Psoas muscle (tissue), 8 donors: ENCODE results near the gene SOCS3. TPM values are rescaled to one million over a fixed set of nuclear protein-coding genes. Genes with fewer than 3 reads are reported as not detected.
A peak's percentile ranks its signal among the peaks of the same experiment; 100 is the strongest.

Experiments
- ATAC-seq, 4 donors: fragments of 200-7000 bp; cut with Tn5 transposase; one replicate each; pipeline ENCODE4 v1.9.1; 2020; ENCODE audit warnings: moderate library complexity in 3 of 4, mild to moderate bottlenecking in 2 of 4
- DNase-seq, 2 donors: peaks; one replicate each; pipeline ENCODE4 v3.0.0-alpha.2; 2020
- H3K27ac ChIP-seq: fragments of 200-600 bp; one replicate; pipeline ENCODE4 v1.8.0; 2022
- H3K27me3 ChIP-seq, 3 donors: fragments of 200-600 bp in 1 of 3; one replicate each; pipeline versions ENCODE4 v1.6.1 to v1.8.0; 2013 to 2022; ENCODE audit warnings: low read length in 2 of 3, mild to moderate bottlenecking in 2 of 3, moderate library complexity in 1 of 3; ENCODE audit not compliant: insufficient read depth in 3 of 3
- H3K36me3 ChIP-seq, 2 donors: fragments of 200-600 bp in 1 of 2; one replicate each; pipeline versions ENCODE4 v1.6.1 to v1.8.0; 2013 to 2022; ENCODE audit warnings: low read depth in 1 of 2, mild to moderate bottlenecking in 1 of 2, moderate library complexity in 1 of 2; ENCODE audit not compliant: insufficient read depth in 1 of 2
- H3K4me1 ChIP-seq: fragments of 200-600 bp; one replicate; pipeline ENCODE4 v1.8.0; 2022
- H3K4me3 ChIP-seq: fragments of 200-600 bp; one replicate; pipeline ENCODE4 v1.8.0; 2022; ENCODE audit warnings: mild to moderate bottlenecking
- H3K9me3 ChIP-seq: fragments of 200-600 bp; one replicate; pipeline ENCODE4 v1.8.0; 2022
- CTCF ChIP-seq: fragments of 200-600 bp; IDR thresholded peaks from one replicate; pipeline ENCODE4 v1.8.0; 2022; ENCODE audit warnings: antibody characterized with exemption
- WGBS, 3 donors: extraction: QIAGEN DNeasy Blood & Tissue Kit; methylation state at CpG; one replicate each; pipeline versions ENCODE4 v1.1.6 to v1.1.7; 2013; 5-methylcytosine and 5-hydroxymethylcytosine counted together
- intact Hi-C, 2 donors: fragments of 100-400 bp; cut with DNase I; formaldehyde crosslinking; loops; one replicate each; pipeline versions ENCODE4 v1.11.0 to v1.14.2; 2022
- polyA plus RNA-seq, 3 donors: library from polyadenylated mRNA; stranded (reverse); fragments of 200-250 nt; gene quantifications; one replicate each; pipeline ENCODE4 v1.2.3, GENCODE V29; 2013
- total RNA-seq, 4 donors: library from RNA; stranded (reverse); fragmentation: NEBNext Ultra II Directional in 2 of 4; extraction: Animal tissue kit (Norgen Biotek cat#: 25700) in 2 of 4; gene quantifications; one replicate each; pipeline versions ENCODE4 v1.2.1 to v1.2.4, GENCODE V29; 2021 to 2023
- donor health status: healthy with polysubstance abuse.
- donor health status: DM: no; HTN: no; CAD: no; lungs with moderate emphysema.
- donor health status: Bipolar disorder and iron deficiency.
- donor health status: healthy.
- donor health status: DM: yes; HTN: yes; CAD: no.
- donor health status: DM: no; HTN: no; CAD: no.
- donor health status: DM: no; HTN: no; CAD: no.
- donor health status: DM: yes; HTN: yes; CAD: no.

SOCS3 gene
- total and polyA plus RNA-seq, 7 donors, result 5.3 to 43.5 (median 17.4) TPM

DNA sequence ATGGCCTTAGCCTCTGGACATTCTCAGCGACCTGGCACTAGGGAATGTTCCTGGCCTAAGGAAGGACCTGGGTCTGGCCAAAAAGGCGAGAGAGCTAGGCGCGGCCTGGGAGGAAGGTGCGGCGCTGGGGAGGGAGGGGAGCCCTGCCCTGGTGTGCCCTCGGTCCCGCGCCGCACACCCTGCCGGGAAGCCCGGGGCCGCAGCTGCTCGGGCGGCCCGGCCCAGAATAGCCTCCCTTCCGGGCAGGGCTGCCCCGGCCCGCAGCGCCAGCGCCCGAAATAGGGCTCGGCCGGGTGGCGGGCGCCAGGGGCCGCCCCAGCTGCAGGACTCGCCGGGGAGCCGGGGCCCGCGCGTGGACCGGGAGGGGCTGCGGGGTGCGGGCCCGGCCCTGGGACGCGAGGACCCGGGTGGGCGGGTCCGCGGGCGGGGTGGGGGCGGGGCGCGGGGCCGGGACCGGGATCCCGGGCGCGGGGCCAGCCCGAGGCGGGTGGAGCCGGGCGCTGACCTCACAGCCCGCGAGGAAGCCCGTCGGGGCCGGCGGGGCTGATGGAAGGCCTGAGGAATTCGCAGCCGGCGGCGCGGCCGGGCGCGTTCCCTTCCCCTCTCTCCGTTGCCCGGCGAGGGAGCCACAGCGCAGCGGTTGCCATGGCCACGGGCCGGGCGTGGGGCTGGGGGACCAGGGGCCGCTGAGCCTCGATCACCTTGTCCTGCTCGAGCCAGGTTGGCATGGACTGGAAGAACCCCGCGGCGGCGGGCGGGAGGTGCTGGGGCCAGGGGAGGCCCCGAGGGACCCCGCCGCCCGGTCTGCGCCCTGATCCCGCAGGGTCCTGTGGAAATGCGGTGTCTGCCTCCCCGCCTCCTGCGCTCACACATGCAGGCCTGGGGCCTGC is 18.1 kb downstream of the SOCS3 start:
- Histone ChIP-seq H3K9me3 (no peaks in the 10 kb centered on the region), H3K27ac (peak overlapping the region; percentile 98), H3K4me1 (peaks cover 53% of the 10 kb centered on the region), H3K27me3 (no peaks in the 10 kb centered on the region), H3K36me3 (no peaks in the 10 kb centered on the region), H3K4me3 (peak overlapping the region; percentile 56)
- TF ChIP-seq CTCF, result no peak
- 3 to 6% (median 5%) methylated on average over 29 to 95 of the region's 95 CpGs for WGBS, 3 donors
- ATAC-seq, result peak; percentile 72 to 77 (median 72)
- DNase-seq, result peak; percentile 84 to 89
- intact Hi-C loops, result no loop called here

- intact Hi-C loops, result no loop called here
- ATAC-seq, result no peak
- DNase-seq, result no peak
These were observed 19.5 kb downstream of the SOCS3 start for GRCh38 chr17:78340183-78340955.

DNA sequence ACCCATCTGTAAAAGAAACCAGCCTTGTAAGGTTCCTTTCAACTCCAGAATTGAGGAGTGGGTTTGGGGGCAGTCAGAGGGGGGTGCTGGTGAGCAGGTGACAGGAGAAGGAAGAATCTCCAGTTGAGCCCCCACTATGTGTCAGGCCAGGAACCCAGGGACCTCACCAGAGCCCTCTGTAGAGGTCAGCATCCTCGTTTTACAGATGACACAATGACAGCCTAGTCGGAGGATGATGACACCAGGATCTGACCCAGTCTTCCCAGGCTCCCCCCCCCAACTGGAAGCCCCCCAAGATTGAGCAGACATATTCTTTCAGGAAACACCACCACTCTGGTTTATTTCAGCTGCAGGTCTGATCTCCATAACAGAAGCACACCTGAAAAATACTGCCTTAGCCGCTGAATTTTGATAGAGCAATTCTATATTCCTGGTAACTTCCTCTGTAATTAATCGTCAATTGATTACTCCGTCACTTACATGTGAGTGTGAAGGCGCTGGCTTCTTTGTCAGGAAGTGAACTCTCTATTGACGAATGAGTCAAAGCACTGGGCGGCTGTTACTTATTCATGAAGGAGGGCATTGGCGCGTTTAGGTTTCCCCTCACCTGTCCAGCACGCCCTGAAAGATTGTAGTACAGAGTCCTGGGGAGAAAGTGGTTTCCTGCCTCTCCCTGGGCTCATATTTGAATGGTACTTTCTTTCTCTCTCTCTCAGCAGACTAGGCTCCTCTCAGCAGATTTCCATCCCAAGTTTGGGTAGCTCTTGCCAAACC is 21.2 kb downstream of the SOCS3 start:
- no peak for ATAC-seq
- Histone ChIP-seq H3K4me1 (peaks cover 23% of the 10 kb centered on the region), H3K9me3 (no peaks in the 10 kb centered on the region), H3K27me3 (no peaks in the 10 kb centered on the region), H3K36me3 (no peaks in the 10 kb centered on the region), H3K27ac (no peak overlapping the region), H3K4me3 (no peak overlapping the region)
- intact Hi-C loops, result no loop called here
- 68 to 72% (median 71%) methylated on average over 11 of the region's 11 CpGs for WGBS, 3 donors
- TF ChIP-seq CTCF, result no peak
- no peak for DNase-seq

More at GRCh38 chr17:78340183-78340955, 19.5 kb downstream of the SOCS3 start:
- WGBS, 3 donors, result 80 to 85% (median 84%) methylated on average over 10 of the region's 10 CpGs
- Histone ChIP-seq H3K4me3 (no peak overlapping the region), H3K27ac (peak overlapping the region; percentile 98), H3K36me3 (no peaks in the 10 kb centered on the region), H3K4me1 (peaks cover 40% of the 10 kb centered on the region), H3K9me3 (no peaks in the 10 kb centered on the region), H3K27me3 (no peaks in the 10 kb centered on the region)
- TF ChIP-seq CTCF, result no peak

- WGBS, 3 donors, result 85 to 95% (median 93%) methylated on average over 19 of the region's 19 CpGs
- H3K4me1 ChIP-seq, result peaks cover 11% of the 10 kb centered on the region
- H3K9me3 ChIP-seq, result no peaks in the 10 kb centered on the region
- no peak overlapping the region for H3K27ac ChIP-seq
- no peak overlapping the region for H3K4me3 ChIP-seq
- H3K27me3 ChIP-seq, result no peaks in the 10 kb centered on the region
- no peak for TF ChIP-seq CTCF
- DNase-seq (no peak), ATAC-seq (no peak)
- H3K36me3 ChIP-seq, result no peaks in the 10 kb centered on the region
- intact Hi-C loops, result no loop called here
These were observed 22.4 kb downstream of the SOCS3 start for GRCh38 chr17:78337244-78338109.
